ENCODE measurements around the gene NDUFS2.

The NDUFS2 gene

GRCh38 chr1:161161652-161162051 is 40.5 kb upstream of the NDUFS2 start:
- H2BK120ac ChIP-seq (ENCODE audit: insufficient read depth, low read length, poor library complexity) = no peak overlapping the region
- no peak overlapping the region for H3K9ac ChIP-seq (ENCODE audit: low read length)
- peaks cover 11 to 14% of the 10 kb centered on the region in 2 experiments for H3K4me1 ChIP-seq (ENCODE audit: control insufficient read depth in 1 of 2, insufficient read depth in 2 of 2, low read length in 2 of 2)
- H2BK5ac ChIP-seq (ENCODE audit: low read depth, low read length, poor library complexity) = no peak overlapping the region
- H4K12ac ChIP-seq (ENCODE audit: low read depth, low read length) = no peak overlapping the region
- H3K9me3 ChIP-seq (ENCODE audit: insufficient read depth, low read depth, low read length) = peaks cover 2% of the 10 kb centered on the region
- no peak overlapping the region for H2AK5ac ChIP-seq (ENCODE audit: low read length)
- no peak overlapping the region for H3K23ac ChIP-seq (ENCODE audit: low read length)
- no peak overlapping the region for H3K4me3 ChIP-seq (ENCODE audit: low read depth, low read length)
- no peak for DNase-seq
- H2BK12ac ChIP-seq (ENCODE audit: low read length) = no peak overlapping the region
- no peak overlapping the region for H3K14ac ChIP-seq (ENCODE audit: low read length)
- peaks cover 8% of the 10 kb centered on the region for H3K79me2 ChIP-seq (ENCODE audit: control insufficient read depth, insufficient read depth, low read length, poor library complexity)
- no peak overlapping the region for H3K18ac ChIP-seq (ENCODE audit: low read length)
- no peak overlapping the region for H4K91ac ChIP-seq (ENCODE audit: low read depth, low read length)
- peaks cover 7% of the 10 kb centered on the region for H3K79me1 ChIP-seq (ENCODE audit: low read length)
- peaks cover 28 to 57% of the 10 kb centered on the region in 2 experiments for H3K36me3 ChIP-seq (ENCODE audit: control insufficient read depth in 1 of 2, insufficient read depth in 2 of 2, low read length in 2 of 2)
- no CpG with 5 or more reads among the region's 5 CpGs for WGBS (ENCODE audit: extremely low coverage, insufficient coverage, insufficient read length)
- no peak overlapping the region for H2AFZ ChIP-seq (ENCODE audit: insufficient read depth, low read length, poor library complexity)
- H3K4me2 ChIP-seq (ENCODE audit: low read length) = no peak overlapping the region
- no peak overlapping the region for H3K4ac ChIP-seq (ENCODE audit: low read depth, low read length)
- H3K27ac ChIP-seq (ENCODE audit: low read depth, low read length) = no peak overlapping the region
- H3K27me3 ChIP-seq (ENCODE audit: insufficient read depth, low read length) = no peaks in the 10 kb centered on the region
- H4K8ac ChIP-seq (ENCODE audit: low read depth, low read length) = no peak overlapping the region

- Histone ChIP-seq H3K4ac (ENCODE audit: low read depth, low read length) (no peak overlapping the region), H3K9ac (ENCODE audit: low read length) (no peak overlapping the region), H3K4me3 (ENCODE audit: low read depth, low read length) (no peak overlapping the region), H2BK5ac (ENCODE audit: low read depth, low read length, poor library complexity) (no peak overlapping the region), H4K12ac (ENCODE audit: low read depth, low read length) (no peak overlapping the region), H3K14ac (ENCODE audit: low read length) (no peak overlapping the region), H3K4me1 (ENCODE audit: control insufficient read depth in 1 of 2, insufficient read depth in 2 of 2, low read length in 2 of 2) (peaks cover 14 to 16% of the 10 kb centered on the region in 2 experiments), H3K18ac (ENCODE audit: low read length) (no peak overlapping the region), H2BK12ac (ENCODE audit: low read length) (no peak overlapping the region), H3K27ac (ENCODE audit: low read depth, low read length) (no peak overlapping the region), H3K79me2 (ENCODE audit: control insufficient read depth, insufficient read depth, low read length, poor library complexity) (peaks cover 8% of the 10 kb centered on the region), H3K23ac (ENCODE audit: low read length) (no peak overlapping the region), H2BK120ac (ENCODE audit: insufficient read depth, low read length, poor library complexity) (no peak overlapping the region), H3K4me2 (ENCODE audit: low read length) (no peak overlapping the region), H4K91ac (ENCODE audit: low read depth, low read length) (no peak overlapping the region), H2AFZ (ENCODE audit: insufficient read depth, low read length, poor library complexity) (no peak overlapping the region), H3K9me3 (ENCODE audit: insufficient read depth, low read depth, low read length) (peaks cover 2% of the 10 kb centered on the region), H4K8ac (ENCODE audit: low read depth, low read length) (no peak overlapping the region), H2AK5ac (ENCODE audit: low read length) (no peak overlapping the region), H3K36me3 (ENCODE audit: control insufficient read depth in 1 of 2, insufficient read depth in 2 of 2, low read length in 2 of 2) (peaks cover 25 to 54% of the 10 kb centered on the region in 2 experiments), H3K27me3 (ENCODE audit: insufficient read depth, low read length) (no peaks in the 10 kb centered on the region), H3K79me1 (ENCODE audit: low read length) (peaks cover 7% of the 10 kb centered on the region)
- WGBS (ENCODE audit: extremely low coverage, insufficient coverage, insufficient read length) = no CpG with 5 or more reads among the region's 7 CpGs
- DNase-seq = no peak
Observed at GRCh38 chr1:161162052-161162451, 40.1 kb upstream of the NDUFS2 start.

GRCh38 chr1:161162806-161163205 is 39.4 kb upstream of the NDUFS2 start:
- Histone ChIP-seq H3K9ac (ENCODE audit: low read length) (no peak overlapping the region), H2AFZ (ENCODE audit: insufficient read depth, low read length, poor library complexity) (no peak overlapping the region), H3K14ac (ENCODE audit: low read length) (no peak overlapping the region), H3K79me1 (ENCODE audit: low read length) (peaks cover 7% of the 10 kb centered on the region), H2BK12ac (ENCODE audit: low read length) (no peak overlapping the region), H3K23ac (ENCODE audit: low read length) (no peak overlapping the region), H4K12ac (ENCODE audit: low read depth, low read length) (no peak overlapping the region), H3K4ac (ENCODE audit: low read depth, low read length) (no peak overlapping the region), H3K4me1 (ENCODE audit: control insufficient read depth in 1 of 2, insufficient read depth in 2 of 2, low read length in 2 of 2) (peaks cover 17 to 19% of the 10 kb centered on the region in 2 experiments), H3K79me2 (ENCODE audit: control insufficient read depth, insufficient read depth, low read length, poor library complexity) (peaks cover 8% of the 10 kb centered on the region), H3K4me3 (ENCODE audit: low read depth, low read length) (no peak overlapping the region), H3K36me3 (ENCODE audit: control insufficient read depth in 1 of 2, insufficient read depth in 2 of 2, low read length in 2 of 2) (peaks cover 25 to 50% of the 10 kb centered on the region in 2 experiments), H3K4me2 (ENCODE audit: low read length) (no peak overlapping the region), H3K18ac (ENCODE audit: low read length) (no peak overlapping the region), H4K91ac (ENCODE audit: low read depth, low read length) (no peak overlapping the region), H2BK120ac (ENCODE audit: insufficient read depth, low read length, poor library complexity) (no peak overlapping the region), H2BK5ac (ENCODE audit: low read depth, low read length, poor library complexity) (no peak overlapping the region), H3K9me3 (ENCODE audit: insufficient read depth, low read depth, low read length) (peaks cover 2% of the 10 kb centered on the region), H2AK5ac (ENCODE audit: low read length) (no peak overlapping the region), H4K8ac (ENCODE audit: low read depth, low read length) (no peak overlapping the region), H3K27me3 (ENCODE audit: insufficient read depth, low read length) (no peaks in the 10 kb centered on the region), H3K27ac (ENCODE audit: low read depth, low read length) (no peak overlapping the region)
- WGBS (ENCODE audit: extremely low coverage, insufficient coverage, insufficient read length) = no CpG with 5 or more reads among the region's 10 CpGs
- no peak for DNase-seq

GRCh38 chr1:161163793-161164192 is 38.4 kb upstream of the NDUFS2 start:
- H3K4me2 ChIP-seq (ENCODE audit: low read length) = no peak overlapping the region
- no peak overlapping the region for H3K14ac ChIP-seq (ENCODE audit: low read length)
- H4K12ac ChIP-seq (ENCODE audit: low read depth, low read length) = no peak overlapping the region
- H3K4me3 ChIP-seq (ENCODE audit: low read depth, low read length) = no peak overlapping the region
- H2AK5ac ChIP-seq (ENCODE audit: low read length) = no peak overlapping the region
- H3K79me2 ChIP-seq (ENCODE audit: control insufficient read depth, insufficient read depth, low read length, poor library complexity) = peaks cover 8% of the 10 kb centered on the region
- no peak overlapping the region for H2BK120ac ChIP-seq (ENCODE audit: insufficient read depth, low read length, poor library complexity)
- no peak overlapping the region for H3K27ac ChIP-seq (ENCODE audit: low read depth, low read length)
- no peak overlapping the region for H2AFZ ChIP-seq (ENCODE audit: insufficient read depth, low read length, poor library complexity)
- DNase-seq = no peak
- H4K91ac ChIP-seq (ENCODE audit: low read depth, low read length) = no peak overlapping the region
- H2BK5ac ChIP-seq (ENCODE audit: low read depth, low read length, poor library complexity) = no peak overlapping the region
- H4K8ac ChIP-seq (ENCODE audit: low read depth, low read length) = no peak overlapping the region
- H3K79me1 ChIP-seq (ENCODE audit: low read length) = peaks cover 7% of the 10 kb centered on the region
- no peaks in the 10 kb centered on the region for H3K27me3 ChIP-seq (ENCODE audit: insufficient read depth, low read length)
- WGBS (ENCODE audit: extremely low coverage, insufficient coverage, insufficient read length) = no CpG with 5 or more reads among the region's 5 CpGs
- H2BK12ac ChIP-seq (ENCODE audit: low read length) = no peak overlapping the region
- H3K4me1 ChIP-seq (ENCODE audit: control insufficient read depth in 1 of 2, insufficient read depth in 2 of 2, low read length in 2 of 2) = peaks cover 17 to 18% of the 10 kb centered on the region in 2 experiments
- no peak overlapping the region for H3K23ac ChIP-seq (ENCODE audit: low read length)
- no peak overlapping the region for H3K18ac ChIP-seq (ENCODE audit: low read length)
- H3K4ac ChIP-seq (ENCODE audit: low read depth, low read length) = no peak overlapping the region
- H3K9me3 ChIP-seq (ENCODE audit: insufficient read depth, low read depth, low read length) = peaks cover 2% of the 10 kb centered on the region
- H3K36me3 ChIP-seq (ENCODE audit: control insufficient read depth in 1 of 2, insufficient read depth in 2 of 2, low read length in 2 of 2) = peaks cover 24 to 40% of the 10 kb centered on the region in 2 experiments
- H3K9ac ChIP-seq (ENCODE audit: low read length) = no peak overlapping the region
